Vagina (tissue), 2 donors: ENCODE results near the gene MRM2. TPM values are rescaled to one million over a fixed set of nuclear protein-coding genes. Genes with fewer than 3 reads are reported as not detected.

ENCODE experiments used
- DNase-seq, 2 donors: peaks; one replicate each; pipeline ENCODE4 v3.0.0-alpha.2; 2017; ENCODE audit errors: extremely low spot score in 2 of 2
- H3K27ac ChIP-seq: fragments of 200-600 bp; sonication (generic); one replicate; pipeline ENCODE4 v1.5.1; 2019
- H3K27me3 ChIP-seq: fragments of 200-600 bp; sonication (generic); one replicate; pipeline ENCODE4 v1.5.1; 2019
- H3K36me3 ChIP-seq, 2 donors: fragments of 200-600 bp; sonication (generic); one replicate each; pipeline ENCODE4 v1.5.1; 2017 to 2019
- H3K4me1 ChIP-seq: fragments of 200-600 bp; sonication (generic); one replicate; pipeline ENCODE4 v1.5.1; 2019
- H3K4me3 ChIP-seq, 2 donors: fragments of 200-600 bp; sonication (generic); 1 replicate in 1 of 2; 2 replicates in 1 of 2; pipeline ENCODE4 v1.5.1; 2016 to 2019
- H3K9me3 ChIP-seq: fragments of 200-600 bp; sonication (generic); one replicate; pipeline ENCODE4 v1.5.1; 2019
- POLR2A ChIP-seq, 2 donors: fragments of 450-650 bp; IDR thresholded peaks; one replicate each; pipeline ENCODE4 v1.6.1; 2017; ENCODE audit warnings: antibody characterized with exemption in 2 of 2, mild to moderate bottlenecking in 2 of 2, moderate library complexity in 2 of 2
- POLR2AphosphoS5 ChIP-seq, 2 donors: sonication (generic); formaldehyde crosslinking; IDR thresholded peaks; one replicate each; pipeline ENCODE4 v1.9.0; 2017; ENCODE audit warnings: antibody characterized with exemption in 2 of 2, mild to moderate bottlenecking in 2 of 2, low read depth in 1 of 2; ENCODE audit not compliant: insufficient read depth in 1 of 2
- intact Hi-C: fragments of 100-400 bp; cut with DNase I; formaldehyde crosslinking; loops from one replicate; pipeline ENCODE4 v1.15.1; 2023
- total RNA-seq: library from RNA; depleted of rRNA; stranded (reverse); fragments of >200 nt; gene quantifications from one replicate; pipeline ENCODE4 v1.2.3, GENCODE V29; 2016
- TF ChIP-seq, protein P1 (sequence below), 3 experiments: fragments of 450-650 bp in 2 of 3; fragments of 200-600 bp in 1 of 3; sonication (generic) in 1 of 3; IDR thresholded peaks; one replicate each; pipeline ENCODE4 v1.5.1; 2017 to 2019; ENCODE audit warnings: antibody characterized with exemption in 3 of 3, mild to moderate bottlenecking in 2 of 3, moderate library complexity in 2 of 3

Gene MRM2
- total RNA-seq, 1 donor from 2014 or later = 8.3 TPM

DNA sequence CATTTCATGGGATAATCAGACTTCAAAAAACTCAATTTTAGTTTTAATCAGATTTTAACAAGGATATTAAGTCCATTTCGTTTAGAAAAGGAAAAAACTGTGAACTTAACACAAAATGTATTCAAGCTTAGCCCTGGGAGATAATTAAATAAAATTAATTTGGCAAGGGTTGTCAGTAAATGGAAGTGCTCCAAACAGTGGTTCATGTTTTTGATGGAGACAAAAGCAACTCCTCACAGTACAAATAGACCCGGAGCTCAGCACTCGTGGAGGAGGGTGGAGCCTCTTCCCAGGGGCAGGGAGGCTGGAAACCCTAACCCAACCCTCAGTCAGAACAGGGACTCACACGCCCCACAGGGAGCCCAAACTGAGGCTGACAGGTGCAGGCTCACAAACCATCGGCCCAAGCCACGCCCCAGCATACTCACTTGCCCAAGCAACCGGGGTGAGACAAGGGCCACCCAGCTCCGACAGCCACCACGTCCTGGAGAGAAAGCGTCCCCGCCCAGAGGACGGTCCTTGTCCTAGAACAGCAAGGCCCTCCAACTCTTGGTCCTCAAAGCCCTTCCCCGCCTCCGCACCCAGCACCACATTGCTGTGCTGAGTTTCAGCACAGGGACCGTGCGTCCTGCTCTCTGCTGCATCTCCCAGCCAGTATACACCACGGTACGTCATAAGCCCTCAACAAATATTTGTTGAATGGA is 49.0 kb downstream of the MRM2 start:
- intact Hi-C loops = no loop called here
- Histone ChIP-seq H3K4me3 (no peak overlapping the region), H3K9me3 (no peaks in the 10 kb centered on the region), H3K36me3 (no peaks in the 10 kb centered on the region), H3K27me3 (no peaks in the 10 kb centered on the region), H3K4me1 (no peaks in the 10 kb centered on the region), H3K27ac (no peak overlapping the region)
- TF ChIP-seq, protein P1, sequence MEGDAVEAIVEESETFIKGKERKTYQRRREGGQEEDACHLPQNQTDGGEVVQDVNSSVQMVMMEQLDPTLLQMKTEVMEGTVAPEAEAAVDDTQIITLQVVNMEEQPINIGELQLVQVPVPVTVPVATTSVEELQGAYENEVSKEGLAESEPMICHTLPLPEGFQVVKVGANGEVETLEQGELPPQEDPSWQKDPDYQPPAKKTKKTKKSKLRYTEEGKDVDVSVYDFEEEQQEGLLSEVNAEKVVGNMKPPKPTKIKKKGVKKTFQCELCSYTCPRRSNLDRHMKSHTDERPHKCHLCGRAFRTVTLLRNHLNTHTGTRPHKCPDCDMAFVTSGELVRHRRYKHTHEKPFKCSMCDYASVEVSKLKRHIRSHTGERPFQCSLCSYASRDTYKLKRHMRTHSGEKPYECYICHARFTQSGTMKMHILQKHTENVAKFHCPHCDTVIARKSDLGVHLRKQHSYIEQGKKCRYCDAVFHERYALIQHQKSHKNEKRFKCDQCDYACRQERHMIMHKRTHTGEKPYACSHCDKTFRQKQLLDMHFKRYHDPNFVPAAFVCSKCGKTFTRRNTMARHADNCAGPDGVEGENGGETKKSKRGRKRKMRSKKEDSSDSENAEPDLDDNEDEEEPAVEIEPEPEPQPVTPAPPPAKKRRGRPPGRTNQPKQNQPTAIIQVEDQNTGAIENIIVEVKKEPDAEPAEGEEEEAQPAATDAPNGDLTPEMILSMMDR (IDR thresholded peaks at IDR 0.05) = no peak
- TF ChIP-seq POLR2AphosphoS5 (IDR thresholded peaks at IDR 0.05; ENCODE audit: insufficient read depth in 1 of 2, low read depth in 1 of 2) (no peak), POLR2A (IDR thresholded peaks at IDR 0.05) (no peak)
- no peak for DNase-seq

DNA sequence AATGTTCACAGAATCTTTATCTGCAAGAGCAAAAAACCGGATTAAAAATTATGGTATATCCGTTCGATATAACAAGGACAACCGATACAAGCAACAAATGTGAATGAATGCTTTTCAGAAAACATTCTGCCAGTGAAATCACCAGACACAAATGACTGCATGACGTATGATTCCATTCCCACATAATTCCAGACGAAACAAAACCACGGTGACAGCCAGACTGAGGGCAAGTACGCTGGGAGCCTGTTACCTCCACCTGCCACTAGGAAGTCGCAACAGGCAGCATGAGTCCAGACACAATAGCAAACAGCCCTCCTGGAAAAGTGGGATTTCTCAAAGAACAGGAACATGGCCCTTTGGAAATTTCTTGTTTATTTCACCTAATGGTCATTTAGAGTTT is 51.0 kb downstream of the MRM2 start:
- Histone ChIP-seq H3K27me3 (no peaks in the 10 kb centered on the region), H3K36me3 (no peaks in the 10 kb centered on the region), H3K4me1 (no peaks in the 10 kb centered on the region), H3K9me3 (no peaks in the 10 kb centered on the region), H3K27ac (no peak overlapping the region), H3K4me3 (no peak overlapping the region)
- intact Hi-C loops = no loop called here
- TF ChIP-seq, protein P1 (IDR thresholded peaks at IDR 0.05) = no peak
- TF ChIP-seq POLR2A (IDR thresholded peaks at IDR 0.05) = no peak
- TF ChIP-seq POLR2AphosphoS5 (IDR thresholded peaks at IDR 0.05; ENCODE audit: insufficient read depth in 1 of 2, low read depth in 1 of 2) = no peak
- no peak for DNase-seq

DNA sequence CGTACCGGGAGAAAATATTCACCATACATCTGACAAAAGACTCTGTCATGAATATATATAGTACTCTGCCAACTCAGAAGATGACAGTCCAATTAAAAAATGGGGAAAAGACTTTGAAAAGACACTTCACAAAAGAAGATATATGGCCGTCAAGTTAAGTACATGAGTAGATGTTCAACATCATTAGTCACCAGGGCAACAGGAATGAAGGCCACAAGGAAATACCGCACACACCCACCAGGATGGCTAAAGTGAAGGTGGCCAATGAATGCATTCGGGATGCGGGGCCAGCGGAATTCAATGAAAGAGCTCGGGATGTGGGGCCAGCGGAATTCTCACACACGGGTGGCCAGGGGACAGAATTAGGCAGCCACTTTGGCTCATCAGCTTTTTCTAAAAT is 51.5 kb downstream of the MRM2 start:
- Histone ChIP-seq H3K4me3 (no peak overlapping the region), H3K27me3 (no peaks in the 10 kb centered on the region), H3K36me3 (no peaks in the 10 kb centered on the region), H3K27ac (no peak overlapping the region), H3K9me3 (no peaks in the 10 kb centered on the region), H3K4me1 (no peaks in the 10 kb centered on the region)
- no peak for DNase-seq
- TF ChIP-seq, protein P1 (IDR thresholded peaks at IDR 0.05) = no peak
- TF ChIP-seq POLR2AphosphoS5 (IDR thresholded peaks at IDR 0.05; ENCODE audit: insufficient read depth in 1 of 2, low read depth in 1 of 2) (no peak), POLR2A (IDR thresholded peaks at IDR 0.05) (no peak)
- intact Hi-C loops = no loop called here

DNA sequence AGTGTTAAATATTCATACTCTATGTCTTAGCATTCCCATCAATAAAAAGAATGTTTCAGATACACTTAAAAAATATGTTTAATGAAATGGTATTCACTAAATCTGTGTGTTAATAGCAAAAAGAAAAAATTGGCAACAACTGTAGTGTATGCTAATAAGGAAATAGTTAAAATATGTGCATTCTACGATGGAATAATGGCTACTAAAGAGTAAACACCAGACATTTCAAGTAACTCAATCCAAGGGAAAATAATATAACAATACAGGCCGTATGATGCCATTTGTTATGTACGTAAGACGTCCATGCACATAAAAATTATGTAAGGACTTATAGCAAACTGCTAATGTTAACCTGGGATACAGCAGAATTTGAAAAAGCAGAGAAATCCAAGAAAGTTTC is 55.8 kb downstream of the MRM2 start:
- Histone ChIP-seq H3K27me3 (no peaks in the 10 kb centered on the region), H3K4me1 (no peaks in the 10 kb centered on the region), H3K36me3 (no peaks in the 10 kb centered on the region), H3K27ac (no peak overlapping the region), H3K9me3 (no peaks in the 10 kb centered on the region), H3K4me3 (no peak overlapping the region)
- TF ChIP-seq POLR2A (IDR thresholded peaks at IDR 0.05) (no peak), POLR2AphosphoS5 (IDR thresholded peaks at IDR 0.05; ENCODE audit: insufficient read depth in 1 of 2, low read depth in 1 of 2) (no peak)
- TF ChIP-seq, protein P1 (IDR thresholded peaks at IDR 0.05) = no peak
- DNase-seq = no peak
- intact Hi-C loops = no loop called here

DNA sequence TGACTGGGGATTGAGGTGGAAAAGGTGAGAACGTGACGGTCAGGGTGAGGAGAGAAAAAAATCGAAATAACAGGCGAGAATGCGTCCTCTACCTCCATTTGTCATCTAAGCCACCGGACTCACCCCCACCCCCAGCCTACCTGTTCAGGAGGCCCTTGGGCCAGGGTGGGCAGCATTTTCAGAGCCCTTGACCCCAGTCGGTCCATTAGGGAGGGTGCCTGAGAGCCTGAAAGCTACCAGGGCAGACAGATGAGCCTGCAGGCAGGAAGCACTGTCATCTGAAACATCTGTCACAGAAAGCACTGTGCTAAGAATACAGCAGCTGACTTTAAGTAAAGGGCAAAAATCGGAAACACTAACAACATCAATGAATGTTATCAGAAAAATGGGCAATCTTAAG is 56.3 kb downstream of the MRM2 start:
- H3K27me3 ChIP-seq = no peaks in the 10 kb centered on the region
- intact Hi-C loops = no loop called here
- DNase-seq = no peak

More for the DNA sequence above, 56.3 kb downstream of the MRM2 start:
- Histone ChIP-seq H3K27ac (no peak overlapping the region), H3K4me3 (no peak overlapping the region), H3K36me3 (no peaks in the 10 kb centered on the region), H3K9me3 (no peaks in the 10 kb centered on the region), H3K4me1 (no peaks in the 10 kb centered on the region)
- TF ChIP-seq POLR2AphosphoS5 (IDR thresholded peaks at IDR 0.05; ENCODE audit: insufficient read depth in 1 of 2, low read depth in 1 of 2) (no peak), POLR2A (IDR thresholded peaks at IDR 0.05) (no peak)
- TF ChIP-seq, protein P1 (IDR thresholded peaks at IDR 0.05) = no peak
